Gastrocnemius medialis (tissue), 4 donors: ENCODE results near the gene ANKRD55. TPM values are rescaled to one million over a fixed set of nuclear protein-coding genes. Genes with fewer than 3 reads are reported as not detected.

Source experiments
- ATAC-seq, 2 donors: fragments of 150-250 bp; one replicate each; pipeline ENCODE4 v1.9.1; 2016
- DNase-seq, 2 donors: peaks; one replicate each; pipeline ENCODE4 v3.0.0-alpha.2; 2019
- H3K27ac ChIP-seq, 4 donors: fragments of 200-600 bp; sonication (generic); 1 replicate in 1 of 4; 2 replicates in 3 of 4; pipeline ENCODE4 v1.5.1; 2016 to 2018; ENCODE audit warnings: mild to moderate bottlenecking in 2 of 4, moderate library complexity in 1 of 4
- H3K27me3 ChIP-seq, 3 donors: fragments of 200-600 bp; sonication (generic) in 2 of 3; 1 replicate in 1 of 3; 2 replicates in 2 of 3; pipeline versions ENCODE4 v1.5.1 to v1.6.0; 2016 to 2019; ENCODE audit warnings: mild to moderate bottlenecking in 1 of 3, moderate library complexity in 1 of 3
- H3K36me3 ChIP-seq, 2 donors: fragments of 200-600 bp; sonication (generic) in 1 of 2; one replicate each; pipeline ENCODE4 v1.5.1; 2017 to 2018
- H3K4me1 ChIP-seq, 2 donors: fragments of 200-600 bp; sonication (generic) in 1 of 2; one replicate each; pipeline ENCODE4 v1.5.1; 2016 to 2017; ENCODE audit warnings: mild to moderate bottlenecking in 2 of 2
- H3K4me3 ChIP-seq, 4 donors: fragments of 200-600 bp; sonication (generic) in 3 of 4; 1 replicate in 1 of 4; 2 replicates in 3 of 4; pipeline ENCODE4 v1.5.1; 2016 to 2019; ENCODE audit warnings: mild to moderate bottlenecking in 2 of 4
- H3K9me3 ChIP-seq, 3 donors: fragments of 200-600 bp; sonication (generic) in 2 of 3; 1 replicate in 1 of 3; 2 replicates in 2 of 3; pipeline ENCODE4 v1.5.1; 2016 to 2019
- POLR2A ChIP-seq, 2 donors: fragments of 450-650 bp; IDR thresholded peaks; one replicate each; pipeline ENCODE4 v1.6.1; 2017; ENCODE audit warnings: antibody characterized with exemption in 2 of 2, mild to moderate bottlenecking in 2 of 2, moderate library complexity in 2 of 2
- in situ Hi-C, 4 donors: fragments of 200-750 bp; cut with MboI; loops; one replicate each; pipeline versions ENCODE4 v1.15.0 to v1.8.0; 2017; ENCODE audit warnings: low sequenced_read_pairs in 4 of 4
- intact Hi-C: fragments of 100-400 bp; cut with DNase I; formaldehyde crosslinking; loops from one replicate; pipeline ENCODE4 v1.15.1; 2023; ENCODE audit warnings: low total_unique reads
- total RNA-seq, 4 donors: library from RNA; depleted of rRNA; stranded (reverse); fragments of >200 nt; gene quantifications; one replicate each; pipeline versions ENCODE4 v1.1.0 to v1.2.3, GENCODE V29; 2016
- TF ChIP-seq, protein P1 (sequence below), 5 experiments: fragments of 450-650 bp in 3 of 5; fragments of 200-600 bp in 2 of 5; sonication (generic) in 2 of 5; IDR thresholded peaks in 4 of 5; conservative IDR thresholded peaks in 1 of 5; 1 replicate in 4 of 5; 2 replicates in 1 of 5; pipeline ENCODE4 v1.5.1; 2016 to 2019; ENCODE audit warnings: antibody characterized with exemption in 5 of 5, mild to moderate bottlenecking in 3 of 5, moderate library complexity in 3 of 5

Gene ANKRD55
- total RNA-seq, 4 donors from 2014 or later = not detected

GRCh38 chr5:56200971-56201666 is 32.0 kb downstream of the ANKRD55 start:
- in situ Hi-C loops = loop anchor here in 1 of 4 donors (10.0 kb wide), 1 partner anchor 266 kb away; no protein-coding TSS in a partner anchor
- no peaks in the 10 kb centered on the region for H3K36me3 ChIP-seq
- TF ChIP-seq, protein P1, sequence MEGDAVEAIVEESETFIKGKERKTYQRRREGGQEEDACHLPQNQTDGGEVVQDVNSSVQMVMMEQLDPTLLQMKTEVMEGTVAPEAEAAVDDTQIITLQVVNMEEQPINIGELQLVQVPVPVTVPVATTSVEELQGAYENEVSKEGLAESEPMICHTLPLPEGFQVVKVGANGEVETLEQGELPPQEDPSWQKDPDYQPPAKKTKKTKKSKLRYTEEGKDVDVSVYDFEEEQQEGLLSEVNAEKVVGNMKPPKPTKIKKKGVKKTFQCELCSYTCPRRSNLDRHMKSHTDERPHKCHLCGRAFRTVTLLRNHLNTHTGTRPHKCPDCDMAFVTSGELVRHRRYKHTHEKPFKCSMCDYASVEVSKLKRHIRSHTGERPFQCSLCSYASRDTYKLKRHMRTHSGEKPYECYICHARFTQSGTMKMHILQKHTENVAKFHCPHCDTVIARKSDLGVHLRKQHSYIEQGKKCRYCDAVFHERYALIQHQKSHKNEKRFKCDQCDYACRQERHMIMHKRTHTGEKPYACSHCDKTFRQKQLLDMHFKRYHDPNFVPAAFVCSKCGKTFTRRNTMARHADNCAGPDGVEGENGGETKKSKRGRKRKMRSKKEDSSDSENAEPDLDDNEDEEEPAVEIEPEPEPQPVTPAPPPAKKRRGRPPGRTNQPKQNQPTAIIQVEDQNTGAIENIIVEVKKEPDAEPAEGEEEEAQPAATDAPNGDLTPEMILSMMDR (IDR thresholded peaks at IDR 0.05 in 4 of 5, conservative IDR thresholded peaks at IDR 0.05 in 1 of 5) = peak; percentile 61 to 80 (median 76)
- TF ChIP-seq POLR2A (IDR thresholded peaks at IDR 0.05) = no peak
- H3K27ac ChIP-seq = no peak overlapping the region
- no peak overlapping the region for H3K4me3 ChIP-seq
- no peaks in the 10 kb centered on the region for H3K9me3 ChIP-seq
- peak; percentile 29 to 40 for DNase-seq
- ATAC-seq = peak; percentile 96
- no peaks in the 10 kb centered on the region for H3K4me1 ChIP-seq
- H3K27me3 ChIP-seq = no peaks in the 10 kb centered on the region
- intact Hi-C loops = loop anchor here (1.0 kb wide), 2 partner anchors 223 to 265 kb away; no protein-coding TSS in a partner anchor

DNA sequence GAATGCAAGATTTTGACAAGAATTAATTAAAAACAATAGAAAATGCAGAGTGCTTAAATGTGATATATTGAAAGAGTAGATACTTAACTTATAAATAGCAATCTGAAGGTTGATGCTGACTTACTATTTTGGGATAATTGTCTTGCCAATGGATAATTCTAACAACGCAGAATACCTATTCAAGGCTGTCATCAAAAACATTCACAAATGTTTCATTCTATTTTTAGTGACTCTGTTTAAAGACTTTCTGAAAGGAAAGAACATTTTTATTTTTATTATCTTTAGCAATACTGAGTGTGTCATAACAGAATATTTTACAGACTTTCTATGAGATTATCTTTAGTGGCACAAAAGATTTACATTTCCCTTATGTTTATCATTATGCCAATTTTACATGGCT is 38.1 kb downstream of the ANKRD55 start:
- no peaks in the 10 kb centered on the region for H3K9me3 ChIP-seq
- TF ChIP-seq, protein P1 (IDR thresholded peaks at IDR 0.05 in 4 of 5, conservative IDR thresholded peaks at IDR 0.05 in 1 of 5) = no peak
- no peak for TF ChIP-seq POLR2A (IDR thresholded peaks at IDR 0.05)
- no peaks in the 10 kb centered on the region for H3K36me3 ChIP-seq
- intact Hi-C loops = no loop called here
- H3K27me3 ChIP-seq = no peaks in the 10 kb centered on the region
- no peak overlapping the region for H3K27ac ChIP-seq
- in situ Hi-C loops = loop anchor here (5.0 to 25.0 kb wide), 4 partner anchors 208 to 263 kb away; partner anchors contain the start of gene IL6ST (in 1 of the 4)
- H3K4me1 ChIP-seq = no peaks in the 10 kb centered on the region
- no peak for DNase-seq
- no peak overlapping the region for H3K4me3 ChIP-seq
- no peak for ATAC-seq

- no peaks in the 10 kb centered on the region for H3K4me1 ChIP-seq
- no peaks in the 10 kb centered on the region for H3K27me3 ChIP-seq
- H3K36me3 ChIP-seq = no peaks in the 10 kb centered on the region
- no peaks in the 10 kb centered on the region for H3K9me3 ChIP-seq
- intact Hi-C loops (no loop called here), in situ Hi-C loops (loop anchor here in 2 of 4 donors (25.0 kb wide), 2 partner anchors 205 to 255 kb away; partner anchors contain the start of gene IL6ST (in 1 of the 2))
- ATAC-seq = no peak
- TF ChIP-seq, protein P1 (IDR thresholded peaks at IDR 0.05 in 4 of 5, conservative IDR thresholded peaks at IDR 0.05 in 1 of 5) = no peak
- TF ChIP-seq POLR2A (IDR thresholded peaks at IDR 0.05) = no peak
- DNase-seq = no peak
- H3K27ac ChIP-seq = no peak overlapping the region
- no peak overlapping the region for H3K4me3 ChIP-seq
These were observed 40.9 kb downstream of the ANKRD55 start for GRCh38 chr5:56192246-56192645.

GRCh38 chr5:56191656-56192055 is 41.5 kb downstream of the ANKRD55 start:
- Histone ChIP-seq H3K4me3 (no peak overlapping the region), H3K36me3 (no peaks in the 10 kb centered on the region), H3K4me1 (no peaks in the 10 kb centered on the region), H3K27me3 (no peaks in the 10 kb centered on the region), H3K9me3 (no peaks in the 10 kb centered on the region), H3K27ac (no peak overlapping the region)
- intact Hi-C loops (no loop called here), in situ Hi-C loops (loop anchor here in 2 of 4 donors (25.0 kb wide), 2 partner anchors 204 to 254 kb away; partner anchors contain the start of gene IL6ST (in 1 of the 2))
- ATAC-seq (no peak), DNase-seq (no peak)
- TF ChIP-seq, protein P1 (IDR thresholded peaks at IDR 0.05 in 4 of 5, conservative IDR thresholded peaks at IDR 0.05 in 1 of 5) = no peak
- TF ChIP-seq POLR2A (IDR thresholded peaks at IDR 0.05) = no peak
